Stimulated activated CD4-positive, alpha-beta T cell treated with anti-CD3 and anti-CD28 coated beads, Interleukin-2, amount 100 ng/mL, for 4 hours (primary cell): ENCODE results near the gene PLOD1.

ENCODE experiments used
- DNase-seq: peaks from one replicate; pipeline ENCODE4 v3.0.0-alpha.2; 2020; ENCODE audit warnings: low read depth

Gene PLOD1

DNA sequence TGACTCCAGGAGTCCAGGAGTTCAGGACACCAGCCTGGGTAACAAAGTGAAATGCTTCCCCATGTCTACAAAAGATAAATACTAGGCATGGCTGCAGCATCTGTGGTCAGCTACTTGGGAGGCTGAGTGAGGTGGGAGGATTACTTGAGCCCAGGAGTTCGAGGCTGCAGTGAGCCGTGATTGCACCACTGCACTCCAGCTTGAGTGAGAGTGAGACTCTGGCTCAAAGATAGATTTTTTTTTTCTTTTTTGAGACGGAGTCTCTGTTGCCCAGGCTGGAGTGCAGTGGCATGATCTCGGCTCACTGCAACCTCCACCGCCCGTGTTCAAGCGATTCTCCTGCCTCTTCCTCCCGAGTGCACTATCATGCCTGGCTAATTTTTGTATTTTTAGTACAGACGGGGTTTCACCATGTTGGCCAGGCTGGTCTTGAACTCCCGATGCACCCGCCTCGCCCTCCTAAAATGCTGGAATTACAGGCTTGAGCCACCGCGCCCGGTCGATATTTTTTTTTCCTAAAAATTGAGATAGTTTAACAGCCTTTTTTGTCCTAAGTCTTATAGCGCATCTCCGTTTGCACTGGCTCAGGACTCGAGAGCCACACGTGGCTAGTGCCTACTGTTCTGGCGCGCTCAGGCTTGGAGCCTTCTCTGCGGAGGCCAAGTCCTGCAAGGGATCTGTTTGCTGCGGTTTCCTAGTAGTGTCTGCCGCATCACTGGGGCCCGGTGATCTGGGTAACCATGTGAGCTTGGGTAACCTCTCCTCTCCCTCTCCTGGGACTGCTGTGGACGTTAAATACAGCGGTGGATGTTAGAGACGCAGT is 44.7 kb downstream of the PLOD1 start:
- DNase-seq, result no peak

DNA sequence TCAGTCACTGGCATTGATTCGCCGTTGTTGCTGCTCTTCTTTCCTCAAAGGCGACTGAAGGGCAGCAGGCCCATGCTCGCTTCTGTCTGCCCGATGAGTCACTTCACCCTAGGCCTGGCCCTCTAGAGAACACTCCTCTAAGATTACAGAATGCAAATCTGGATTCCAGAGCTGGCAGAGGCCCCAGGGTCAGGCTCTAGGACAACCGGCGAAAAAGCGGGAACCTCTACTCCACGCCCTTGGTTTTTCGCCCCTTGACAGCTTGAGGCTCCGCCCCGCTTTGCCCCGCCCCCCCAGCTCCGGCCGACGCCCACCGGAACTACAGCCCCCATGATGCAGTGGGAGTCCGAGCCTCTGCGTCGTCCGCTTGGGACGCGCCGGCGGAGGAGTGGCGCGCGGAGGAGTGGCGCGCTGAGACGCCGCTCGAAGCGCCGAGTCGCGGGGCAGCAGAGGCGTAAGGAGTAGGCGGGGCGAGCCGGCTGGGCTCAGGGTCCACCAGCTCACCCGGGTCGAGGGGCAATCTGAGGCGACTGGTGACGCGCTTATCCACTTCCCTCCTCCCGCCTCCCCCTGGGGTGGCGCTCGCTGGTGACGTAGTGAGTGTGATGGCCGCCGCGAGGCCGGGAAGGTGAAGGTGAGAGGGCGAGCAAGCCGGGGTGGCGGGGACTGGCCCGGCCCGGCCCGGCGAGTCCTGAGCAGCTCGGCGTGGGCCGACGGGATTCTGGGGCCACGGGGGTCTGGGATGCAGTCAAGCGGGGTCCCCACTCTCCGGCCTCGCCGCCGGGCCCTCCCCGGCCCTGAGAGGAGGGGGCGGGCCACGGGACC is 45.5 kb downstream of the PLOD1 start, which contains the start of gene MFN2:
Gene MFN2 (plus strand): TSS at position 594 of the 825 bp plus-strand sequence. CDS start 8,725 bp downstream, outside the sequence.
- DNase-seq, result peak; percentile 89

DNA sequence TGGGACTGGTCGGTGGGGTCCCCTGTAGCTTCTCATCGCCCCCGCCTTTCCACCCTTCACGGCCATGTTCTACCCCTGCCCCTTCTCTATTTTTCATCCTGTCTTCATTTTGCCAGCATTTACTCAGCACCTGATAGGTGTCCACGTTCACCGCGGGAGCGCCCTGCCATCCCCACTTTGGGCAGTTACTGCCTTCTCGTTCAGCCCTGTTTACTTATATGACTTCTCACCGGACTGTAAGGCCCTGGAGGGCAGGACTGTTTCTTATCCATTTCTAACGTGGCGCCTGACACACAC is 46.1 kb downstream of the PLOD1 start:
- no peak for DNase-seq

DNA sequence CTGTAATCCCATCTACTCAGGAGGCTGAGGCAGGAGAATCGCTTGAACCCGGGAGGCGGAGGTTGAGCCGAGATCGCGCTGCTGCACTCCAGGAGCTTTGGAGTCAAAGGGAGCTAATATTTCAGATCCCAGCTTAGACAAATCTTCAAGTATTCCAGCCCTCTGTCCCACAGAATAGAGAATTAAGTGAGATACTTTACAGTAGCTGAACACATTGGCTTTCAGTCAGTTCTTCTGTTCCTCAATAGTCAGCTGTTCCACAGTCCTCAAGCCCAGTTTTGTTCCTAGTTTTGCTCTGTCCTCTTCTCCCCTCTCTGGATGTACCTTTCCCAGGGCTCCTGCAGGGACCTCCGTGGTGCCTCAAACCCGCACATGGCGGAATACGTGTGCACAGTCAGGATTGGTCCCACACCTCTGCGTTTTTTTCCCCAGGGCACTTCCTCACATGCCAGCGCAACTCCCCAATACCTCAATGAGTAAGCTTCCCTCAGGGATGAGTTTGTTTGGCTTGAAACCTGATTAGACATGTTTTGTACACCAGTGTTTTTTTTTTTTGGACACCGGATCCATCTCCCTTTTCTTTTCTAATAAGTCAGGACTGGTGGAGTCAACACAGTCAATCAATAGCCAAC is 47.0 kb downstream of the PLOD1 start:
- DNase-seq, result no peak

DNA sequence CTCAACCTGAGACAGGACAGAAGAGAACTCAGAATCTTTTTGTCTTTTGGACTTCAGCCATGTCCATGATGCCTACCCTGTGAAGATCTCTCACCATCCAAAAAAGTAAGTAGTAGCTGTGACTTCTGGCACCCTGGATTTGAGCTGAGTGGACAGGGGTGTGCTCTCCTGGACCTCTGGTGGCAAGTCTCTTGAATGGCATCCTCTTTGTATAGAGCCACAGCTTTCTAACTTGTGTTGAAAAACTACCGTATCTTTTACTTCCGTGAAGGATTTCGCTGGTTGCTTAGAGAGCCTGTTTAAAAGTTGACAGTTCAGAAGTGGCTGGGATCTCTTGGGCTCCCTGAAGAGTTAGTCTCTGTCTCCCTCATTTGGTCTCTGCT is 47.5 kb downstream of the PLOD1 start:
- no peak for DNase-seq

DNA sequence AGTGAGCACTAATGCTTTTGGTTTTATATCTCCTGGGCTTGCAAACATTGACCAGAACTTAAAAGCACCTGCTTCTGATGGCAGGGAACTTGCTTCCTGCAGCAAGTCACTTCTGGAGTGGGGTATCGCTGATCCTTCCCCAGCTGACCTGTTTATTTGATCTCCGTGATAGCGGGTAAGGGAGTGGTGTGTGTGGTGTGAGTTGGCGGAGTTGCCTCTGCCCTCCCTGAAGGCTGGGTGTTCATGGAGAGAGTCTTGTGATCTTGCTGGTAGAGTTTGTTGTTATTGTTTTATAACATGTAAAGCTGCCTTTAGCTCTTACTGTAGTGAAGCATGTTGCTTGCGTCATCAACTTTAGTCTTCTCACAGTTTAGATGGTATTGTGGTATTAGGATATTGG is 49.6 kb downstream of the PLOD1 start:
- DNase-seq, result no peak

DNA sequence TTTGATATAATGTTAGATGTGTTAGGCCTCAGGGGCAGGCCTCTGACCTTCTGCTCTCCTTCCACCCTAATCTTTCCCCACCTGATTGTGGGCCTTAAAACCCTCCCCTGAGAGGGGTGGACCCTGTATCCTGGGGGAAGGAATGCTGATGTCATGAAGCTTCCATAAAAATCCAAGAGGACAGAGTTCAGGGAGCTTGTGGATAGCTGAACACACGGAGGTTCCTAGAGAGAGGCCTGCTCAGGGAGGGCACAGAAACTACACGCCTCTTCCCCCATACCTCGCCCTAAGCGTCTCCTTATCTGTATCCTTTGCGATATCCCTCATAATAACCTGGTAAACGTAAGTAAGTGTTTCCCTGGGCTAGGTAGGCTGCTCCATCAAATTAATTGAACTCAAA is 50.1 kb downstream of the PLOD1 start:
- no peak for DNase-seq

DNA sequence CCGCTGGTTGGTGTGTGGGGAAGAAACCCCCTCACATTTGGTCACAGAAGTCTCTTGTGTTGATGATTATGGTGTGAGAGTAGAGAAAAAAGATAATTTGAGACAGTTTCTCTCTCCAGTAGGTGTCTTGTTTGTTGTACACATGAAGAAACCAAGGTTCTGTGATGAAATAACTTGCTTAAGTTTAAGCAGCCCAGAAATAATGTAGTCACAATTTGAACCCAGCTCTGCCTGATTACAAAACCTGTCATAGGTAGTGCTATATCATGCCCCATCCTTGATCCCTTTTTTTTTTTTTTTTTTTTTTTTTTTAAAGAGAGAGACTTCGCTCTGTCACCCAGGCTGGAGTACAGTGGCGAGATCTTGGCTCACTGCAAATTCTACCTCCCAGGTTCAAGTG is 50.7 kb downstream of the PLOD1 start:
- no peak for DNase-seq

DNA sequence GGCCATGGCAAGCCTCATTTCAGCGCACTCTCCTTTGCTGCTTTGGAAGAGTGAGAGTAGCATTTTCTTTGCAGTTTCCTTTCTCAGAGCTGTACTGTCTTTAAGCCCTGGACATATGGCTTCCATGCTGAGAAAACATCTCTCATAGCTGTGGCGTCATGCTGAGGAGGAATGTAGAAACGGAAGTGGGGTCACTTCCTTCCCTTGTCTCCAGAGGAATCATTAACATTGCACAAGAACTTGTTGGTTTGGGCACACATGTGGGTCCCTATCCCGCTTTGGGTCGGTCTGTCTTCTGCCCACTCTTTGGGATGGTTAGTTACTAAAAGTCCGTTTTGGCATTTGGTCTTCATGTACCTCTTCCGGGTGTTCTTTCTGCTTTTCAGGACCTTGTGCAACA is 51.3 kb downstream of the PLOD1 start:
- DNase-seq, result no peak

DNA sequence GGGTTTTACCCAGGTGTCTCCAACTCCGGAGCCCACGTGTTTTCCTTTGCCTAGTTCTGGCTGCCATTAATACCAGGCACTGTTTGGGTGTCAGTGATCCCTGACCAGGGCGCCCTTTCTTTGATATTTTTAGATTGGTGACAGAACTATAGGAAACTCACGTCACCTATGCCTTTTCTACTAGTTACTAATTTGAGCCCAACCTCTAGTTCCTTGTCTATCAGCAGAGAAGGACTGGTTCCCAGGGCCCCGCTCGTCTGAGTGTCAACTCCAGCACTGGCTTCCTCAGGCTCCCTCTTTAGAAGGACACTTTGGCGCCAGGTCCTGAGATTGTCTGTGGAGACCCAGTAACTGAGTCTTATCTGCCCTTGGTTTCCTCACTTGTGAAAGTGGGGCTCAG is 55.2 kb downstream of the PLOD1 start:
- DNase-seq, result no peak

DNA sequence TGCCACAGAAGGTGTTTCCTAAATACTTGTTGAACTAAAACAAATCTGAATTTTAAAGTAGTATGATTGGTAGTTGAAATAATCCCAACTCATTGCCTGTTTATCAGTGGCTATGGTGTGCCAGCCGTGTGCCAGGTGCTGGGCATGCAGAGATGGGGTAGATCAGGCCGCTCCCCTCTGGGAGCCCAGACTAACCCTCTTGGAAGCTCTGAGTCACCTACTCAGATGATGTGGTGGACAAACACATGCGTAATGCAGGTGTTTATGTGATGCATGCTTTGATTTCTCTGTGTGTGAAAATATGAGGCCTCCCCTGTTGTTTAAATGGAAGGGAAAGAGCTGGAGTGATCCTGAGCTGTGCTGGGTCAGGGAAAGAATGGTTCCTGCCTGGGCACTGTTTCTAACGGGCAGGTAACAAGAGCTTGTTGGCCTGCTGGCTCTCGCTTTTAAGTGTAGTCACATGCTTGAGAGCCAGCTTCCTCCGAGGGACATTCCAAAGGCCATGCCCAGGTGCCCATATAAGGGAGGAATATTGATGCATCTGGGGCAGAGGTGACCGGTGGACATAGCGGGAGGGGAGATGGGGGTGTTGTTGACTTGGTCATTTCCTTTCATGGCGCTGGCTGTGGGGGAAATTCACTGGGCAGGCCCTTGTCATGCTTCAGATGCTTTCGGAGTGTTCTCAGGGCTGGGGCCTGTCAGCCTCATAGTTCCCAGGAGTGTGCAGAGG is 56.0 kb downstream of the PLOD1 start:
- no peak for DNase-seq

DNA sequence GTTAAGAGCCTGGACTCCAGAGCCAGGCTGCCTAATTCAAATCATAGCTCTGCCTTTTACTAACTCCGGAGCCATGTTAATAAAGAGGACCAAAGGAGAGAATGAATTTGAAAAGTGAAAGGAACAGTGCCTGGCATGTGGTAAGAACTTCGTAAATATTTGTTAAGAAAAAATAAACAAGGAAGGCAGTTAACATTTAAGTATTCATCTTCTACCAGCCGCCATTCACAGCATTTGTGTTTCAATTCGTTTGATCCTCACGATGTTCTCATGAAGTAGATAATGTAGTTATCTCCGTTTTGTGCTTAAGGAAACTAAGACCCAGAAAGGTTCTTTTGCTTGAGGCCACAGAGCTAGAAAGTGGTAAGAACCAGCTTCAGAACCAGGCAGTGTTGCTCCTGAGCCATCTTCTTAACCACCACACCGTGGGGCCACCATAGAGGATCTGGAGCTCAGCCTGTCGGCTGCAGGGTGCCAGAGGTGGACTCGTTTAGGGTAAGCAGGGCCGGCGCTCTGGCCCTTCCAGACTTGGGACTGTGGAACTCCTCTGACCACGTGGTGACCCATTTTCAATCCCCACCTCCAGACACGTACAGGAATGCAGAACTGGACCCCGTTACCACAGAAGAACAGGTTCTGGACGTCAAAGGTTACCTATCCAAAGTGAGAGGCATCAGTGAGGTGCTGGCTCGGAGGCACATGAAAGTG is 57.6 kb downstream of the PLOD1 start:
- no peak for DNase-seq

DNA sequence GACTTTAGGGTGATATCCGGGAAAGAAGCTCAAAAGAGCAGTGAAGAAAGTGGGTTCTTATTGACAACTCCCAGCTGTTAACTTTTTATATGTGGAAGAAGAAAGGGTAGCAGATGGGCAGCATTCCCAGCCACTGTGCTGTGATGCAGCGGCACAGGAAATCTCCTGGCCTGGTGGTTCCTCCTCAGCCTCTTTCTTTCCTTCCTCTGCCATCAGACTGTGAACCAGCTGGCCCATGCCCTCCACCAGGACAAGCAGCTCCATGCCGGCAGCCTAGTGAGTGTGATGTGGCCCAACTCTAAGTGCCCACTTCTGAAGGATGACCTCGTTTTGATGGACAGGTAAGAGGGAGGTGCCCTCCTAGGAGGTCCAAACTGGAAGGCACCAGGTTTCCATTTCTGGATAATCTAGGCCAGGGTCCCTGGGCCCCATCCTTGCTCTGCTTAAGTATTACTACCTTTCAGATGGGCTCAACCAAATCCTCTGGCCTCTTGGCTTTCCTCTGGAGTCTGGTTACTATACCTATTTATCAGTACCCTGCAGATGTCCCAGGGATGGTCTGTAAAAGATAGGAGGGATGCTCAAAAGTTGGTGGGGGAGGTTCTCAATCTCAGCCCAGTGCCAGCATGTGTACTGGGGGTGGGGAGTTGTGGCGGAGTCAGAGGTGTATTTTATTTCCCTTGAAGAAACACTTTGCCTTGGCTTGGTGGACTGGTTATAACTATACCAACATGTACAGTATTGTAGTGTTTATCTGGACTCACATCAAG is 62.7 kb downstream of the PLOD1 start:
- no peak for DNase-seq

DNA sequence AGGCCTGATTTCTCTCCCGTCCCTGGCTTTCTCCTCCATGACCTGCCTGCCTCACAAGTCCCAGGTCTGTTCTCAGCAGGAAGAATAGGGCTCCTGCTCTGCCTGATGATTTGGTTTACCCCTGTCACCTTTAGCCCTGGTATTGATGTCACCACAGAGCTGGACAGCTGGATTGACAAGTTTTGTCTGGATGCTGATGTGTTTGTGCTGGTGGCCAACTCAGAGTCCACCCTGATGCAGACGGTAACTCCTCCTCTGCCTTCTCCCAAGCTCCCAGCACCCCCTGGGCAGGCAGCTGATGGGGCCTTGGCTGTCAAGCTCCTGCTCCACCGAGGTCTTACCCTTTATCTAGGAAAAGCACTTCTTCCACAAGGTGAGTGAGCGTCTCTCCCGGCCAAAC is 64.1 kb downstream of the PLOD1 start:
- DNase-seq, result no peak

DNA sequence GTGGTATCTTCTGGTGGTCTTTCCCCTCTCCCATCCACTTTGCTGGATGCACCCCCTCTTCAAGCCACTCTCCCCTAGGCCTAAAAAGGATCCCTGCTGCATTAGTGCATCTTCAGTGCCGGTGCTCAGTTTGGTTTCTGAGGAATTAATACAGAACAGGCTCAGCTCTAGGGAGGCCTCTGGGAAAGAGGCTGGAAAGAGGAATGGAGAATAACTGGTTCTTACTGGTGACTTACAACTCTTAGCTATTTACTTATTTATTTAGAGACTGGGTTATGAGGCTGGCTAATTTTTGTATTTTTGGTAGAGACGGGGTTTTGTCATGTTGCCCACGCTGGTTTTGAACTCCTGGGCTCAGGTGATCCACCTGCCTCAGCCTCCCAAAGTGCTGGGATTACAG is 64.7 kb downstream of the PLOD1 start:
- DNase-seq, result no peak

DNA sequence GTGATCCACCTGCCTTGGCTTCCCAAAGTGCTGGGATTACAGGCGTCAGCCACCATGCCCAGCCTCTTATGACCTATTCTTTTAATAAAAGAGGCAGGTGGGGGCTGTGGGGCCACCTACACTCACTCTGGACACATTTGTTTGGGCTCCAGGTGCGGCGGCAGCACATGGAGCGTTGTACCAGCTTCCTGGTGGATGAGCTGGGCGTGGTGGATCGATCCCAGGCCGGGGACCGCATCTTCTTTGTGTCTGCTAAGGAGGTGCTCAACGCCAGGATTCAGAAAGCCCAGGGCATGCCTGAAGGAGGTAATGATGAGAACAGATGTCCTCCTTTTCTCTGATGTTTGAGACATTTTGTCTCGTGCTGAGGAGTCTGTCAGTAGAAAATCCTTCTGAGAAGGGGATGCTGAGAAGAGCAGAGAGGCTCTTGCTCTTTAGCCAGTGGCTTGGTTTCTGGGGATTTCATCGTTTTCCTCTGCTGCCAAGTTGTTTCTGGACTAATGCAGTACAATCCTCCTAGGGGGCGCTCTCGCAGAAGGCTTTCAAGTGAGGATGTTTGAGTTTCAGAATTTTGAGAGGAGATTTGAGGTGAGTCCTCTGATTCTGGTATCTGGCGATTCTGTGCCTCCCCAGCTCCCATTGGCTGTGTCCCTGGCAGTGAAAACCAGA is 66.9 kb downstream of the PLOD1 start:
- no peak for DNase-seq

DNA sequence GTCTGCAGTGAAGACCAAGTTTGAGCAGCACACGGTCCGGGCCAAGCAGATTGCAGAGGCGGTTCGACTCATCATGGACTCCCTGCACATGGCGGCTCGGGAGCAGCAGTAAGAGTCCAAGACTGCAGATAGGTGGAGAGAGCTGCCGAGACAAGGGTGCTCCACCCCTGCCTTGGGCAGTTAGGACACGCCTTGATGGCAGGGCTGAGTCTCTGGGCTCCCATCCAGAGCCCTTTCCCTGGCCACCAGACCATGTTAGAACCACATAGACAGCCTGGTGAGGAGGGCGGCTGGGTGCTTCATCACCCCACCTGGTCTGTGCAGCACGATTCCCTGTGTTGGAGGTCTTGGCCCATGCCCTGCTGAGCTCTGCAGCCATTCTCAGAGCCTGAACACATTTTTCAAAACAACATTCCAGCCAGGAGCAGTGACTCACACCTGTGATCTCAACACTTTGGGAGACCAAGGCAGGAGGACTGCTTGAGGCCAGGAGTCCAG is 67.5 kb downstream of the PLOD1 start:
- no peak for DNase-seq

DNA sequence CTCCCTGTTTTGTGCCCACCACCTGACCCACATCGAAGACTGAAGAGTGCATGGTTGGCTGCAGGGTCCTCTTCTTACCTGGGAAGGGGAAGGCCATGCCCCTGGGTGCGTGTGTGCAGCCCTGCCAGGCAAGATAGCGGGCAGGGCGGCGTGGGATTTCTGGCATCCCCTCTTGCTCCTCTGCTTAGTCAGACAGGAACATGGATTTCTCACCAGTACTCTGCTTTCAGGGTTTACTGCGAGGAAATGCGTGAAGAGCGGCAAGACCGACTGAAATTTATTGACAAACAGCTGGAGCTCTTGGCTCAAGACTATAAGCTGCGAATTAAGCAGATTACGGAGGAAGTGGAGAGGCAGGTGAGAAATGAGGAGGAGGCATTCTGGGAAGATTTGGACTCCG is 69.2 kb downstream of the PLOD1 start:
- DNase-seq, result no peak

DNA sequence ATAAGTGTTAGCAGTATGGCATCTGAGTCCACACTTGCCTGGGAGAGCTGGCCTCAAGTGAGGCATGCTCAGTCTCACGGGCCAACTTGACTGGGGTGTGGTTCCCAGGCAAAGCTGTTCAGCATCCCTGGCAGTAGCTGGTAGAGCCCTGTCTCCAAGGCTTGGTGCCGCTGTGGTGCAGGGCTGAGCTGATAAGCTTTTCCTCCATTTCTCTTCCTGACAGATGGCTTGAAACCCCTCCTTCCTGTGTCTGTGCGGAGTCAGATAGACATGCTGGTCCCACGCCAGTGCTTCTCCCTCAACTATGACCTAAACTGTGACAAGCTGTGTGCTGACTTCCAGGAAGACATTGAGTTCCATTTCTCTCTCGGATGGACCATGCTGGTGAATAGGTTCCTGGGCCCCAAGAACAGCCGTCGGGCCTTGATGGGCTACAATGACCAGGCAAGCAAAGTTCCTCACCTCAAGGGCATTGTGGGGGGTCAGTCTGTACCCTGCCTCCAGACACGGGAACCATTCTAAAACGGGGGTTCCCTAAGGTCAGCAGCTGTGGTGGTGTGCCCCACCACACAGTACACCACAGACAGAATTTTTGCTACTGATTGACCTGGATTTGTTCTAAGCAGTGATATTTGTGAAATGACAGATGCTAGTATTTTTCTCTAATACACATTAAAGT is 71.1 kb downstream of the PLOD1 start:
- DNase-seq, result no peak
